H1 (cell line): Measurements from ENCODE around the gene VAT1. TPM values are rescaled to one million over a fixed set of nuclear protein-coding genes. Genes with fewer than 3 reads are reported as not detected.

Experiments
- CTCF ChIA-PET: fragments of 300-600 bp; sonication (Branson Sonifier 250); formaldehyde crosslinking; loops from one replicate; lab custom pipeline; 2021; ENCODE audit not compliant: partially characterized antibody; lab: Charles Lee
- POLR2A ChIA-PET: fragments of 300-600 bp; sonication (Branson Sonifier 250); formaldehyde crosslinking; loops from one replicate; lab custom pipeline; 2021; ENCODE audit warnings: inconsistent platforms; ENCODE audit not compliant: partially characterized antibody; lab: Charles Lee
- DNase-seq, 2 experiments: peaks; one replicate each; pipeline versions ENCODE4 v3.0.0 to v3.0.0-alpha.2; 2010 to 2022; ENCODE audit warnings: low spot score in 2 of 2, low read depth in 1 of 2, mixed read lengths in 1 of 2
- FAIRE-seq: peaks from 2 replicates; lab custom pipeline; 2011; peaks lifted over from hg19 to GRCh38; lab: Jason Lieb, UNC
- H2AFZ ChIP-seq: 2 replicates; pipeline ENCODE4 v1.8.1; 2012; ENCODE audit warnings: low read length, inconsistent platforms
- H2AK5ac ChIP-seq: 2 replicates; pipeline ENCODE4 v1.6.1; 2013; ENCODE audit warnings: low read depth, low read length
- H2BK120ac ChIP-seq: replicated peaks from 2 replicates; pipeline ENCODE3; 2013; ENCODE audit warnings: low read depth, low read length, inconsistent platforms
- H2BK12ac ChIP-seq: 2 replicates; pipeline ENCODE4 v1.6.1; 2013; ENCODE audit warnings: low read depth, low read length
- H2BK15ac ChIP-seq: 2 replicates; pipeline ENCODE4 v1.6.1; 2013; ENCODE audit warnings: low read length
- H2BK20ac ChIP-seq: 2 replicates; pipeline ENCODE4 v1.6.1; 2013; ENCODE audit warnings: low read length
- H2BK5ac ChIP-seq: 2 replicates; pipeline ENCODE4 v1.6.1; 2013; ENCODE audit warnings: low read depth, low read length
- H3K14ac ChIP-seq: 2 replicates; pipeline ENCODE4 v1.6.1; 2013; ENCODE audit warnings: inconsistent platforms; ENCODE audit not compliant: insufficient read length
- H3K18ac ChIP-seq: 2 replicates; pipeline ENCODE4 v1.6.1; 2013; ENCODE audit warnings: low read length; ENCODE audit errors: extremely low read depth
- H3K23ac ChIP-seq: 2 replicates; pipeline ENCODE4 v1.6.1; 2013; ENCODE audit warnings: inconsistent platforms; ENCODE audit not compliant: insufficient read length
- H3K23me2 ChIP-seq: 2 replicates; pipeline ENCODE4 v1.6.1; 2013; ENCODE audit warnings: low read depth, low read length
- H3K27ac ChIP-seq: 2 replicates; pipeline ENCODE4 v1.6.1; 2011; ENCODE audit warnings: low read depth, low read length, inconsistent platforms
- H3K27me3 ChIP-seq, 4 experiments: replicated peaks in 1 of 4; 1 replicate in 1 of 4; 2 replicates in 3 of 4; pipeline versions ENCODE4 v1.6.1 to v1.8.1; 2011 to 2013; ENCODE audit warnings: low read length in 3 of 4, mild to moderate bottlenecking in 3 of 4, inconsistent platforms in 2 of 4, mixed read lengths in 2 of 4, moderate library complexity in 1 of 4; ENCODE audit not compliant: control insufficient read depth in 3 of 4, insufficient read depth in 3 of 4; ENCODE audit errors: extremely low read depth in 1 of 4
- H3K36me3 ChIP-seq, 4 experiments: 2 replicates each; pipeline versions ENCODE4 v1.6.1 to v1.8.1; 2011 to 2013; ENCODE audit warnings: mild to moderate bottlenecking in 4 of 4, low read length in 3 of 4, moderate library complexity in 2 of 4, control low read depth in 1 of 4, inconsistent platforms in 1 of 4; ENCODE audit not compliant: insufficient read depth in 4 of 4, control insufficient read depth in 2 of 4
- H3K4ac ChIP-seq: replicated peaks from 2 replicates; pipeline ENCODE3; 2013; ENCODE audit warnings: low read length, low read depth, mixed read lengths, inconsistent platforms; ENCODE audit not compliant: insufficient read length
- H3K4me1 ChIP-seq, 4 experiments: replicated peaks in 1 of 4; 1 replicate in 1 of 4; 2 replicates in 3 of 4; pipeline versions ENCODE4 v1.6.1 to v1.8.1; 2011 to 2013; ENCODE audit warnings: low read length in 3 of 4, inconsistent platforms in 2 of 4, mixed read lengths in 1 of 4; ENCODE audit not compliant: insufficient read depth in 4 of 4, control insufficient read depth in 3 of 4
- H3K4me2 ChIP-seq, 2 experiments: 2 replicates each; pipeline versions ENCODE4 v1.6.1 to v1.8.1; 2011 to 2013; ENCODE audit warnings: low read depth in 2 of 2, low read length in 2 of 2, control low read depth in 1 of 2, inconsistent platforms in 1 of 2, mild to moderate bottlenecking in 1 of 2; ENCODE audit not compliant: insufficient read depth in 1 of 2
- H3K4me3 ChIP-seq, 4 experiments: fragments of 200-600, 300-600 bp in 1 of 4; sonication (generic), shearing (Covaris generic), sonication (Bioruptor Twin) in 1 of 4; 2 replicates each; pipeline versions ENCODE4 v1.5.1 to v1.8.1; 2011 to 2016; ENCODE audit warnings: low read length in 4 of 4, low read depth in 3 of 4, control low read depth in 2 of 4, inconsistent platforms in 2 of 4, mild to moderate bottlenecking in 2 of 4, mixed read lengths in 1 of 4, moderate library complexity in 1 of 4; ENCODE audit not compliant: insufficient read depth in 2 of 4; ENCODE audit errors: extremely low read depth in 1 of 4
- H3K56ac ChIP-seq: replicated peaks from 2 replicates; pipeline ENCODE3; 2013; ENCODE audit warnings: low read depth, mild to moderate bottlenecking, mixed read lengths, low read length, inconsistent platforms; ENCODE audit not compliant: insufficient read length
- H3K79me1 ChIP-seq: 2 replicates; pipeline ENCODE4 v1.6.1; 2013; ENCODE audit warnings: low read depth, low read length, control low read depth
- H3K79me2 ChIP-seq, 2 experiments: 2 replicates each; pipeline versions ENCODE4 v1.6.1 to v1.8.1; 2012 to 2013; ENCODE audit warnings: low read length in 2 of 2, mild to moderate bottlenecking in 2 of 2, inconsistent platforms in 1 of 2; ENCODE audit not compliant: insufficient read depth in 2 of 2, control insufficient read depth in 1 of 2
- H3K9ac ChIP-seq, 4 experiments: replicated peaks in 1 of 4; 1 replicate in 1 of 4; 2 replicates in 3 of 4; pipeline versions ENCODE4 v1.6.1 to v1.8.1; 2011 to 2013; ENCODE audit warnings: low read depth in 3 of 4, low read length in 3 of 4, control low read depth in 2 of 4, mild to moderate bottlenecking in 2 of 4, moderate library complexity in 2 of 4, inconsistent platforms in 1 of 4; ENCODE audit errors: extremely low read depth in 1 of 4
- H3K9me3 ChIP-seq, 2 experiments: 2 replicates each; pipeline versions ENCODE4 v1.6.1 to v1.8.1; 2012 to 2013; ENCODE audit warnings: mild to moderate bottlenecking in 2 of 2, moderate library complexity in 2 of 2, control low read depth in 1 of 2, inconsistent platforms in 1 of 2, low read depth in 1 of 2, low read length in 1 of 2, mixed read lengths in 1 of 2; ENCODE audit not compliant: insufficient read depth in 2 of 2
- H4K20me1 ChIP-seq, 2 experiments: replicated peaks in 1 of 2; 2 replicates each; pipeline versions ENCODE3 to v1.8.1; 2011 to 2013; ENCODE audit warnings: inconsistent platforms in 2 of 2, low read length in 2 of 2, mild to moderate bottlenecking in 1 of 2; ENCODE audit not compliant: insufficient read depth in 2 of 2, control insufficient read depth in 1 of 2
- H4K5ac ChIP-seq: 2 replicates; pipeline ENCODE4 v1.6.1; 2013; ENCODE audit warnings: low read length, low read depth, mixed read lengths, inconsistent platforms; ENCODE audit not compliant: insufficient read length
- H4K8ac ChIP-seq: 2 replicates; pipeline ENCODE4 v1.8.0; 2013; ENCODE audit warnings: mild to moderate bottlenecking, moderate library complexity, low read length, inconsistent platforms; ENCODE audit not compliant: insufficient read depth; ENCODE audit errors: extremely low read depth
- H4K91ac ChIP-seq: replicated peaks from 2 replicates; pipeline ENCODE3; 2013; ENCODE audit warnings: low read length, mixed read lengths, inconsistent platforms; ENCODE audit not compliant: insufficient read length
- BCL11A ChIP-seq, 2 experiments: IDR thresholded peaks; one replicate each; pipeline ENCODE4 v1.6.1; 2011; ENCODE audit warnings: low read depth in 2 of 2, low read length in 2 of 2, mild to moderate bottlenecking in 2 of 2
- CBX5 ChIP-seq: fragments of 300-800, 300-1000 bp; sonication (generic); IDR thresholded peaks from 2 replicates; pipeline ENCODE4 v1.7.1; 2016; ENCODE audit warnings: antibody characterized with exemption, low read length, low read depth
- CBX8 ChIP-seq: fragments of 300-800, 300-1000 bp; sonication (generic); IDR thresholded peaks from 2 replicates; pipeline ENCODE4 v1.7.1; 2016; ENCODE audit warnings: low read depth, low read length, borderline replicate concordance
- EP300 ChIP-seq, 2 experiments: IDR thresholded peaks; 1 replicate in 1 of 2; 2 replicates in 1 of 2; pipeline ENCODE4 v1.6.1; 2011 to 2012; ENCODE audit warnings: low read depth in 2 of 2, low read length in 2 of 2, mild to moderate bottlenecking in 2 of 2, borderline replicate concordance in 1 of 2, inconsistent platforms in 1 of 2, moderate library complexity in 1 of 2
- GABPA ChIP-seq: IDR thresholded peaks from 2 replicates; pipeline ENCODE4 v1.6.1; 2011; ENCODE audit warnings: mild to moderate bottlenecking, low read length, moderate library complexity, borderline replicate concordance; ENCODE audit not compliant: insufficient read depth
- HDAC6 ChIP-seq: IDR thresholded peaks from one replicate; pipeline ENCODE4 v1.7.1; 2012; ENCODE audit warnings: low read depth, mild to moderate bottlenecking, inconsistent platforms, low read length, moderate library complexity
- JUN ChIP-seq: IDR thresholded peaks from 2 replicates; pipeline ENCODE4 v1.6.1; 2011; ENCODE audit warnings: low read depth, mild to moderate bottlenecking, improper control_type of control experiment, low read length
- JUND ChIP-seq: IDR thresholded peaks from 2 replicates; pipeline ENCODE4 v1.6.1; 2011; ENCODE audit warnings: mild to moderate bottlenecking, improper control_type of control experiment, low read length
- KDM5A ChIP-seq: fragments of 200-600 bp; IDR thresholded peaks from 2 replicates; pipeline ENCODE4 v1.7.1; 2012; ENCODE audit warnings: mild to moderate bottlenecking, low read length, inconsistent platforms, mixed read lengths
- MAX ChIP-seq: IDR thresholded peaks from 2 replicates; pipeline ENCODE4 v1.6.1; 2012; ENCODE audit warnings: inconsistent platforms
- PHF8 ChIP-seq: fragments of 200-600 bp; sonication (generic); conservative IDR thresholded peaks from 2 replicates; pipeline ENCODE4 v1.7.1; 2012; ENCODE audit warnings: low read depth, mild to moderate bottlenecking, inconsistent platforms, low read length, moderate library complexity
- RNF2 ChIP-seq: fragments of 200-900, 300-1000 bp; sonication (generic); IDR thresholded peaks from 2 replicates; pipeline ENCODE4 v1.7.1; 2016; ENCODE audit warnings: borderline replicate concordance, low read depth, mild to moderate bottlenecking, antibody characterized with exemption, low read length; ENCODE audit not compliant: poor library complexity, severe bottlenecking; ENCODE audit errors: missing control alignments
- SP2 ChIP-seq: IDR thresholded peaks from 2 replicates; pipeline ENCODE4 v1.6.1; 2012; ENCODE audit warnings: mild to moderate bottlenecking, low read length, inconsistent platforms
- WGBS, 2 experiments: shearing (Covaris generic) in 1 of 2; methylation state at CpG; one replicate each; pipeline versions ENCODE4 v1.1.6 to v1.1.7; 2013 to 2015; ENCODE audit warnings: low lambda C conversion rate in 2 of 2, mixed read lengths in 2 of 2, inconsistent platforms in 1 of 2, low coverage in 1 of 2, missing lambda C conversion rate in 1 of 2; ENCODE audit not compliant: insufficient replicate concordance in 2 of 2, insufficient coverage in 1 of 2, insufficient read length in 1 of 2; ENCODE audit errors: extremely low coverage in 1 of 2, missing lambda C conversion rate in 1 of 2; 5-methylcytosine and 5-hydroxymethylcytosine counted together
- polyA plus RNA-seq, 7 experiments: library from polyadenylated mRNA; depleted of rRNA in 3 of 7; stranded (reverse) in 5 of 7; unstranded in 2 of 7; fragments of >200 nt in 5 of 7; fragments of 200-250 nt in 2 of 7; gene quantifications; 1 replicate in 5 of 7; 2 replicates in 1 of 7; 4 replicates in 1 of 7; pipeline versions ENCODE4 v1.2.1 to v1.2.3, GENCODE V29; 2011 to 2013; ENCODE audit warnings: missing spikeins in 2 of 7, mixed read lengths in 2 of 7
- total RNA-seq: library from RNA; stranded (reverse); fragmentation: NEBNext Ultra II Directional; extraction: Animal tissue kit (Norgen Biotek cat#: 25700); gene quantifications from 2 replicates; pipeline ENCODE4 v1.2.1, GENCODE V29; 2021

The VAT1 gene
- total and polyA plus RNA-seq, 2 of the 8 experiments (the other 6 are each of a cell fraction or from before 2014, with no cell fraction given): 200 to 295 TPM

- no peak overlapping the region for H4K91ac ChIP-seq
- peaks cover 7% of the 10 kb centered on the region for H3K23me2 ChIP-seq
- no peak overlapping the region for H2BK20ac ChIP-seq
- no peak overlapping the region for H2BK12ac ChIP-seq
- no peak overlapping the region for H2BK120ac ChIP-seq
- no peak overlapping the region for H3K4me2 ChIP-seq
- 85% methylated on average over 1 of the region's 1 CpG; no CpG with 5 or more reads in 1 of the 2 experiments for WGBS, 2 experiments
- H3K23ac ChIP-seq: no peak overlapping the region
- H3K9ac ChIP-seq: no peak overlapping the region
- no peaks in the 10 kb centered on the region for H3K27me3 ChIP-seq
- peaks cover 0 to under 1% (median 0%) of the 10 kb centered on the region in 4 experiments; a peak in 1 of 8 replicates for H3K36me3 ChIP-seq
- no peak overlapping the region for H2BK15ac ChIP-seq
- H3K27ac ChIP-seq: no peak overlapping the region
- ChIA-PET POLR2A (interaction anchor here (1.1 to 2.0 kb wide), 3 partner anchors 12 to 30 kb away, joined by 3 to 8 read pairs (median 3); partner anchors contain the start of genes PTGES3L, RPL27 and RUNDC1), CTCF (interaction anchor here (0.9 to 1.5 kb wide), 6 partner anchors 10 to 144 kb away, joined by 3 to 4 read pairs (median 4); partner anchors contain the start of genes BECN1 and PTGES3L)
- no peaks in the 10 kb centered on the region for H4K20me1 ChIP-seq
- H4K8ac ChIP-seq: no peak overlapping the region
- FAIRE-seq (no peak), DNase-seq (no peak)
- peaks cover 0 to 6% of the 10 kb centered on the region in 2 experiments; a peak in 2 of 4 replicates for H3K79me2 ChIP-seq
- H3K9me3 ChIP-seq: peaks cover 0 to 3% of the 10 kb centered on the region in 2 experiments; a peak in 1 of 4 replicates
- no peak overlapping the region for H3K4me3 ChIP-seq
- H2AK5ac ChIP-seq: no peak overlapping the region
- no peak for TF ChIP-seq SP2
- TF ChIP-seq JUND: no peak
- TF ChIP-seq PHF8: no peak
- TF ChIP-seq BCL11A (IDR thresholded peaks at IDR 0.05; ENCODE audit: low read depth in 2 of 2, low read length in 2 of 2): no peak
- TF ChIP-seq KDM5A: no peak
- no peak for TF ChIP-seq JUN
- TF ChIP-seq HDAC6: no peak
- no peak for TF ChIP-seq RNF2
- no peak for TF ChIP-seq GABPA
- no peak for TF ChIP-seq EP300 (IDR thresholded peaks at IDR 0.05; ENCODE audit: borderline replicate concordance in 1 of 2, low read depth in 2 of 2, low read length in 2 of 2)
- no peak for TF ChIP-seq MAX
- TF ChIP-seq CBX5: no peak
- TF ChIP-seq CBX8: no peak
- TF ChIP-seq, all 59 proteins: peak for 0
- Histone ChIP-seq H2BK5ac (no peak overlapping the region), H2AFZ (no peak overlapping the region), H3K56ac (no peak overlapping the region), H3K4me1 (peaks cover 0 to 2% (median 0%) of the 10 kb centered on the region in 4 experiments; a peak in 1 of 7 replicates), H3K79me1 (no peaks in the 10 kb centered on the region), H3K18ac (no peak overlapping the region), H3K14ac (no peak overlapping the region), H3K4ac (no peak overlapping the region), H4K5ac (no peak overlapping the region)
Observed at GRCh38 chr17:42967925-42968324, 54.3 kb downstream of the VAT1 start.
